CD4-positive, alpha-beta T cell (primary cell): ENCODE measurements around the gene MMP13. TPM values are rescaled to one million over a fixed set of nuclear protein-coding genes. Genes with fewer than 3 reads are reported as not detected.

Experiments
- ATAC-seq: fragments of 200-7000 bp; cut with Tn5 transposase; one replicate; pipeline ENCODE4 v1.10.0; 2022; ENCODE audit warnings: mild to moderate bottlenecking; ENCODE audit not compliant: poor library complexity
- CTCF ChIA-PET: fragments of 350-600 bp; sonication (Branson Sonifier 250); formaldehyde crosslinking; loops from one replicate; lab custom pipeline; 2021; ENCODE audit warnings: antibody characterized with exemption, inconsistent platforms; lab: Charles Lee
- POLR2A ChIA-PET: fragments of 350-600 bp; sonication (Branson Sonifier 250); formaldehyde crosslinking; loops from one replicate; lab custom pipeline; 2021; ENCODE audit warnings: antibody characterized with exemption, inconsistent platforms; lab: Charles Lee
- DNase-seq, 14 experiments: peaks; one replicate each; pipeline ENCODE4 v3.0.0-alpha.2; 2013 to 2020; ENCODE audit warnings: mixed read lengths in 2 of 14
- H3K27ac ChIP-seq, 2 donors: one replicate each; pipeline versions ENCODE4 v1.5.1 to v1.7.0; 2013; ENCODE audit warnings: low read length in 2 of 2, low read depth in 1 of 2, mild to moderate bottlenecking in 1 of 2
- H3K27me3 ChIP-seq, 2 experiments: 1 replicate in 1 of 2; 2 replicates in 1 of 2; pipeline versions ENCODE4 v1.6.1 to v1.7.0; 2013; ENCODE audit warnings: low read length in 2 of 2, control low read depth in 1 of 2, mild to moderate bottlenecking in 1 of 2, moderate library complexity in 1 of 2; ENCODE audit not compliant: insufficient read depth in 2 of 2, control insufficient read depth in 1 of 2
- H3K36me3 ChIP-seq: one replicate; pipeline ENCODE4 v1.6.1; 2013; ENCODE audit warnings: low read length, control low read depth; ENCODE audit not compliant: insufficient read depth
- H3K4me1 ChIP-seq: one replicate; pipeline ENCODE4 v1.6.1; 2013; ENCODE audit warnings: low read length, control low read depth; ENCODE audit not compliant: insufficient read depth
- H3K4me3 ChIP-seq: one replicate; pipeline ENCODE4 v1.5.1; 2013; ENCODE audit warnings: mild to moderate bottlenecking, low read length, moderate library complexity
- H3K9me3 ChIP-seq, 2 experiments: 1 replicate in 1 of 2; 2 replicates in 1 of 2; pipeline versions ENCODE4 v1.6.1 to v1.7.0; 2013; ENCODE audit warnings: low read length in 2 of 2, mild to moderate bottlenecking in 2 of 2, control low read depth in 1 of 2, moderate library complexity in 1 of 2; ENCODE audit not compliant: control insufficient read depth in 1 of 2, insufficient read depth in 1 of 2
- H3K27ac Mint-ChIP-seq: one replicate; pipeline ENCODE4 v1.8.0; 2020; ENCODE audit warnings: mixed read lengths
- H3K27me3 Mint-ChIP-seq: one replicate; pipeline ENCODE4 v1.8.0; 2021; ENCODE audit warnings: mixed read lengths
- H3K36me3 Mint-ChIP-seq: one replicate; pipeline ENCODE4 v1.8.0; 2021; ENCODE audit warnings: low read depth, mixed read lengths
- H3K4me1 Mint-ChIP-seq: one replicate; pipeline ENCODE4 v1.8.0; 2021; ENCODE audit warnings: low read depth, mixed read lengths
- H3K4me3 Mint-ChIP-seq: one replicate; pipeline ENCODE4 v1.8.0; 2020; ENCODE audit warnings: mild to moderate bottlenecking, mixed read lengths
- H3K9me3 Mint-ChIP-seq: one replicate; pipeline ENCODE4 v1.8.0; 2020; ENCODE audit warnings: mixed read lengths
- intact Hi-C, 2 experiments: fragments of 100-400 bp; cut with DNase I in 1 of 2; cut with micrococcal nuclease in 1 of 2; formaldehyde crosslinking; loops; one replicate each; pipeline versions ENCODE4 v1.15.1 to v1.9.0; 2023 to 2025; cut with DNase I, micrococcal nuclease
- total RNA-seq, 174 experiments: library from RNA in 2 of 174; stranded (reverse) in 2 of 174; gene quantifications; one replicate each; pipeline ENCODE4 v1.2.3 and lab custom pipeline; 2021 to 2026
- TF ChIP-seq, protein P1 (sequence below): fragments of 200-600 bp; IDR thresholded peaks from one replicate; pipeline ENCODE4 v1.8.0; 2022; ENCODE audit warnings: antibody characterized with exemption, mild to moderate bottlenecking

MMP13 gene
- total RNA-seq, 2 experiments from 2014 or later = not detected

- CTCF ChIA-PET = no interaction called here
- TF ChIP-seq, protein P1, sequence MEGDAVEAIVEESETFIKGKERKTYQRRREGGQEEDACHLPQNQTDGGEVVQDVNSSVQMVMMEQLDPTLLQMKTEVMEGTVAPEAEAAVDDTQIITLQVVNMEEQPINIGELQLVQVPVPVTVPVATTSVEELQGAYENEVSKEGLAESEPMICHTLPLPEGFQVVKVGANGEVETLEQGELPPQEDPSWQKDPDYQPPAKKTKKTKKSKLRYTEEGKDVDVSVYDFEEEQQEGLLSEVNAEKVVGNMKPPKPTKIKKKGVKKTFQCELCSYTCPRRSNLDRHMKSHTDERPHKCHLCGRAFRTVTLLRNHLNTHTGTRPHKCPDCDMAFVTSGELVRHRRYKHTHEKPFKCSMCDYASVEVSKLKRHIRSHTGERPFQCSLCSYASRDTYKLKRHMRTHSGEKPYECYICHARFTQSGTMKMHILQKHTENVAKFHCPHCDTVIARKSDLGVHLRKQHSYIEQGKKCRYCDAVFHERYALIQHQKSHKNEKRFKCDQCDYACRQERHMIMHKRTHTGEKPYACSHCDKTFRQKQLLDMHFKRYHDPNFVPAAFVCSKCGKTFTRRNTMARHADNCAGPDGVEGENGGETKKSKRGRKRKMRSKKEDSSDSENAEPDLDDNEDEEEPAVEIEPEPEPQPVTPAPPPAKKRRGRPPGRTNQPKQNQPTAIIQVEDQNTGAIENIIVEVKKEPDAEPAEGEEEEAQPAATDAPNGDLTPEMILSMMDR = no peak
- ATAC-seq = no peak
Measured at GRCh38 chr11:102928247-102928646, 27.3 kb downstream of the MMP13 start.

DNA sequence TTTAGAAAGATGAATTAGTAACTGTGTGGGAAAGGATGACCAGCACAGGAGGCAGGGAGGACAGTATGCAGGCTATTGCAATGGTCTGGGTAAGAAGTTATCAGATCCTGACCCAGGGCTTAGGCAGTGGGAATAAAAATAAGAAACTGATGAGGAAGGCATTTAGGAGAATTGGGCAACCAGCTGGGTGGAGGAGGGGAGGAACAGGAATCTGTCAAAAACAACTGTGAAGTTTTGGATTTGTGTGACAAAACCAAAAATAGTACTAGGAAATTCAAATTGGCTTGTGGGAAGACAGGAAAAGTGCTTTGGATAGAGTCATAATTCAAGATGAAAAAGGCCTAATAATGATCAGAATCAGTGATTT is 27.9 kb downstream of the MMP13 start:
- no peaks in the 10 kb centered on the region for H3K9me3 Mint-ChIP-seq
- POLR2A ChIA-PET = no interaction called here

More at GRCh38 chr11:102928247-102928646, 27.3 kb downstream of the MMP13 start:
- no peaks in the 10 kb centered on the region for H3K36me3 ChIP-seq
- H3K36me3 Mint-ChIP-seq = no peaks in the 10 kb centered on the region
- H3K27ac ChIP-seq = no peak overlapping the region
- no peak overlapping the region for H3K4me3 ChIP-seq
- no peaks in the 10 kb centered on the region for H3K9me3 Mint-ChIP-seq
- no peak for DNase-seq
- no peaks in the 10 kb centered on the region for H3K9me3 ChIP-seq
- peaks cover 6 to 11% of the 10 kb centered on the region in 2 experiments for H3K27me3 ChIP-seq
- H3K27me3 Mint-ChIP-seq = peaks cover 29% of the 10 kb centered on the region
- H3K27ac Mint-ChIP-seq = no peak overlapping the region
- intact Hi-C loops = no loop called here
- H3K4me1 ChIP-seq = no peaks in the 10 kb centered on the region
- H3K4me3 Mint-ChIP-seq = no peak overlapping the region
- POLR2A ChIA-PET = no interaction called here
- H3K4me1 Mint-ChIP-seq = no peaks in the 10 kb centered on the region

DNA sequence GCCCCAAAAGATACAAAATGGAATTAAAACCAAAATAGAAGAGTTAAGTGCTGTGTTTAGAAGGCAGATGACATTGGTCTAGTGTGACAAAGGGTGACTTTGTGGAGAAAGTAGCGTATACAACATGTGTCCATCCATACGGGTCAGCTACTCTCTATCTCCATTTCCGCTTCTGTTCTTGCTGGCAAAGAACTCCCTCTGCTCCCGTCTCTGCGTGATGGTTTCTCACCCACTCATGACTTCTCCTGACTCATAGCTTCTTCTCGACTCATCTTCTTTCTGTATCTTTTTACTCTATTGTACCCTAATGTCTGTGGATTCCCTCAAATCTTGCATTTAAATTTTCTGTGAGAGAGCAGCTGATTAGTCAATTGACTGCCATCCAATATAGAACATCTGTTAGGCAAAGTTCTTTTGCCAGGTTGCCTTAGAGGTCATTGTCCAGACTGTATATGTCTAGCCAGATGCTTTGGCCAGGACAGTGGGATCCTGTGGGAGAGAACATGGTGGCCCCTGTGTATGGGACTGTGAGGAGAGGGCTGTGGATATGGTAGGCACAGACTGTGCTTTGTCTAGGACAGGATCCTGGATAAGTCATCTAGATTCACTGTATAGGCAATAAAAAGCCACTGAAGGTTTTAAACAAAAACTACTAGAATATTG is 28.4 kb downstream of the MMP13 start:
- peaks cover 6 to 11% of the 10 kb centered on the region in 2 experiments for H3K27me3 ChIP-seq

More for the DNA sequence above, 27.9 kb downstream of the MMP13 start:
- no peak overlapping the region for H3K27ac ChIP-seq
- H3K4me1 ChIP-seq = no peaks in the 10 kb centered on the region
- TF ChIP-seq, protein P1 = no peak
- H3K27me3 Mint-ChIP-seq = peaks cover 26% of the 10 kb centered on the region
- H3K27me3 ChIP-seq = peaks cover 6 to 11% of the 10 kb centered on the region in 2 experiments
- H3K9me3 ChIP-seq = no peaks in the 10 kb centered on the region
- H3K4me3 Mint-ChIP-seq = no peak overlapping the region
- DNase-seq (no peak), ATAC-seq (no peak)
- H3K27ac Mint-ChIP-seq = no peak overlapping the region
- no peaks in the 10 kb centered on the region for H3K4me1 Mint-ChIP-seq
- no peaks in the 10 kb centered on the region for H3K36me3 ChIP-seq
- no peak overlapping the region for H3K4me3 ChIP-seq
- H3K36me3 Mint-ChIP-seq = no peaks in the 10 kb centered on the region
- CTCF ChIA-PET = no interaction called here
- intact Hi-C loops = no loop called here

More for the DNA sequence above, 28.4 kb downstream of the MMP13 start:
- ChIA-PET CTCF (no interaction called here), POLR2A (no interaction called here)
- Mint-ChIP-seq H3K9me3 (no peaks in the 10 kb centered on the region), H3K4me1 (no peaks in the 10 kb centered on the region), H3K4me3 (no peak overlapping the region), H3K27me3 (peaks cover 25% of the 10 kb centered on the region), H3K36me3 (no peaks in the 10 kb centered on the region), H3K27ac (no peak overlapping the region)
- no peaks in the 10 kb centered on the region for H3K4me1 ChIP-seq
- H3K4me3 ChIP-seq = no peak overlapping the region
- H3K36me3 ChIP-seq = no peaks in the 10 kb centered on the region
- intact Hi-C loops = no loop called here
- no peaks in the 10 kb centered on the region for H3K9me3 ChIP-seq
- TF ChIP-seq, protein P1 = no peak
- H3K27ac ChIP-seq = no peak overlapping the region
- no peak for ATAC-seq
- DNase-seq = no peak
